ENCODE data around the gene SCAMP5. TPM values are rescaled to one million over a fixed set of nuclear protein-coding genes. Genes with fewer than 3 reads are reported as not detected.

SCAMP5 gene
- total and polyA plus RNA-seq, 2 of the 13 experiments (the other 11 are each of a cell fraction or from before 2014, with no cell fraction given), result 34.3 to 49.0 TPM

- DNase-seq (ENCODE audit: low spot score) (no peak), FAIRE-seq (no peak), ATAC-seq (no peak)
- Histone ChIP-seq H3K79me2 (ENCODE audit: insufficient read depth, low read length) (no peaks in the 10 kb centered on the region), H3K27me3 (ENCODE audit: control insufficient read depth in 1 of 2, insufficient read depth in 2 of 2, low read length in 2 of 2) (peaks cover 0 to 22% of the 10 kb centered on the region in 2 experiments; a peak in 3 of 5 replicates), H3K4me2 (ENCODE audit: low read depth, low read length) (no peak overlapping the region), H3K4me3 (replicated peaks in 1 of 3; ENCODE audit: insufficient read depth in 1 of 3, low read depth in 2 of 3, low read length in 3 of 3) (no peak overlapping the region), H3K9me3 (ENCODE audit: low read length) (no peaks in the 10 kb centered on the region), H3K27ac (ENCODE audit: extremely low read length, insufficient read depth, low read length) (no peak overlapping the region), H3K36me3 (replicated peaks in 1 of 2; ENCODE audit: control insufficient read depth in 1 of 2, insufficient read depth in 2 of 2, low read length in 2 of 2) (no peaks in the 10 kb centered on the region), H4K20me1 (ENCODE audit: insufficient read depth, low read length) (no peaks in the 10 kb centered on the region), H2AFZ (ENCODE audit: low read length) (no peak overlapping the region), H3K4me1 (ENCODE audit: insufficient read depth, low read length) (peaks cover 17% of the 10 kb centered on the region), H3K9ac (ENCODE audit: insufficient read depth, low read depth, low read length) (no peak overlapping the region)
- ChIA-PET POLR2A (interaction anchor here (0.9 to 1.3 kb wide), 2 partner anchors 9 to 13 kb away, joined by 3 to 4 read pairs; partner anchors contain the start of gene COX5A), CTCF (ENCODE audit: low intra/inter-chr PET ratio, low total read pairs) (interaction anchor here (0.7 to 1.8 kb wide), 3 partner anchors 50 to 180 kb away, joined by 4 to 13 read pairs (median 6); no protein-coding TSS in a partner anchor)
- intact Hi-C loops (cut with micrococcal nuclease; ENCODE audit: unreplicated experiment) (loop anchor here (2.0 to 5.0 kb wide), 2 partner anchors 38 to 44 kb away; partner anchors contain the start of gene FAM219B), in situ Hi-C loops (cut with HindIII; ENCODE audit: extremely low pct_ligation_motif_present, low pct_unique_long_range_greater_than_20kb) (loop anchor here (10.0 kb wide), 2 partner anchors 176 to 316 kb away; no protein-coding TSS in a partner anchor)
- no peak for TF ChIP-seq LCORL (IDR thresholded peaks at IDR 0.05)
- TF ChIP-seq LCORL (CRISPR knock-in tag; IDR thresholded peaks at IDR 0.05), result no peak
- TF ChIP-seq ZNF879 (CRISPR knock-in tag; IDR thresholded peaks at IDR 0.05), result no peak
- no peak for TF ChIP-seq ZMYM3 (CRISPR knock-in tag; IDR thresholded peaks at IDR 0.05)
- no peak for TF ChIP-seq PRDM10 (CRISPR knock-in tag; IDR thresholded peaks at IDR 0.05; ENCODE audit: low read depth)
- no peak for TF ChIP-seq PRDM4 (CRISPR knock-in tag; IDR thresholded peaks at IDR 0.05; ENCODE audit: borderline replicate concordance)
- no peak for TF ChIP-seq ZNF142 (CRISPR knock-in tag; IDR thresholded peaks at IDR 0.05)
- TF ChIP-seq FOXO1 (CRISPR knock-in tag; IDR thresholded peaks at IDR 0.05), result no peak
- TF ChIP-seq EP300 (IDR thresholded peaks at IDR 0.05; ENCODE audit: low read depth in 2 of 2, low read length in 2 of 2), result no peak
- no peak for TF ChIP-seq EP300 (CRISPR knock-in tag; IDR thresholded peaks at IDR 0.05; ENCODE audit: borderline replicate concordance)
- BruUV-seq (replicated peaks), result no TSS peak
- 12% methylated on average over 3 of the region's 3 CpGs for WGBS (ENCODE audit: low lambda C conversion rate)
These were observed 44.4 kb upstream of the SCAMP5 start for GRCh38 chr15:74951006-74951405.

Measured in HepG2 (cell line).